H9 (cell line): Measurements from ENCODE around the gene CYB561D1. TPM values are rescaled to one million over a fixed set of nuclear protein-coding genes. Genes with fewer than 3 reads are reported as not detected.
A peak's percentile ranks its signal among the peaks of the same experiment; 100 is the strongest.

Experiments used
- DNase-seq: peaks from one replicate; pipeline ENCODE4 v3.0.0-alpha.2; 2017
- H2AFZ ChIP-seq: one replicate; pipeline ENCODE4 v1.6.1; 2013; ENCODE audit warnings: mild to moderate bottlenecking, low read length, control low read depth, moderate library complexity
- H2AK5ac ChIP-seq: 2 replicates; pipeline ENCODE4 v1.6.1; 2013; ENCODE audit warnings: low read length, control low read depth, mixed read lengths; ENCODE audit not compliant: insufficient read length
- H2BK120ac ChIP-seq: one replicate; pipeline ENCODE4 v1.6.1; 2013; ENCODE audit warnings: low read depth, mild to moderate bottlenecking, low read length, control low read depth, inconsistent platforms; ENCODE audit not compliant: poor library complexity, severe bottlenecking
- H2BK12ac ChIP-seq: 2 replicates; pipeline ENCODE4 v1.6.1; 2013; ENCODE audit warnings: low read length, control low read depth, mixed read lengths, low read depth; ENCODE audit not compliant: insufficient read length
- H2BK15ac ChIP-seq: 2 replicates; pipeline ENCODE4 v1.6.1; 2013; ENCODE audit warnings: low read depth, low read length, control low read depth
- H2BK20ac ChIP-seq: one replicate; pipeline ENCODE4 v1.6.1; 2013; ENCODE audit warnings: low read depth, mild to moderate bottlenecking, low read length, control low read depth, inconsistent platforms; ENCODE audit not compliant: poor library complexity, severe bottlenecking
- H2BK5ac ChIP-seq: 2 replicates; pipeline ENCODE4 v1.6.1; 2013; ENCODE audit warnings: low read length, control low read depth, mixed read lengths; ENCODE audit not compliant: insufficient read length
- H3K14ac ChIP-seq: 2 replicates; pipeline ENCODE4 v1.6.1; 2013; ENCODE audit warnings: low read length, control low read depth; ENCODE audit not compliant: insufficient read depth
- H3K18ac ChIP-seq: 2 replicates; pipeline ENCODE4 v1.6.1; 2013; ENCODE audit warnings: low read depth, mild to moderate bottlenecking, mixed read lengths, low read length, control low read depth; ENCODE audit not compliant: insufficient read length
- H3K23ac ChIP-seq: 2 replicates; pipeline ENCODE4 v1.6.1; 2013; ENCODE audit warnings: low read length, control low read depth, mixed read lengths, low read depth; ENCODE audit not compliant: insufficient read length
- H3K23me2 ChIP-seq: 2 replicates; pipeline ENCODE4 v1.6.1; 2013; ENCODE audit warnings: low read depth, mild to moderate bottlenecking, mixed read lengths, low read length, control low read depth; ENCODE audit not compliant: insufficient read length, poor library complexity, severe bottlenecking
- H3K27ac ChIP-seq: 2 replicates; pipeline ENCODE4 v1.5.1; 2013; ENCODE audit warnings: low read length, control low read depth, mixed read lengths, low read depth; ENCODE audit not compliant: insufficient read length
- H3K27me3 ChIP-seq: 2 replicates; pipeline ENCODE4 v1.6.1; 2013; ENCODE audit warnings: low read length, control low read depth, inconsistent platforms; ENCODE audit not compliant: insufficient read depth
- H3K4ac ChIP-seq: 2 replicates; pipeline ENCODE4 v1.6.1; 2013; ENCODE audit warnings: low read depth, mild to moderate bottlenecking, control low read depth, inconsistent platforms, low read length, moderate library complexity
- H3K4me1 ChIP-seq: 2 replicates; pipeline ENCODE4 v1.6.1; 2013; ENCODE audit warnings: low read length, control low read depth, inconsistent platforms; ENCODE audit not compliant: insufficient read depth
- H3K4me2 ChIP-seq: 2 replicates; pipeline ENCODE4 v1.6.1; 2013; ENCODE audit warnings: low read length, control low read depth, mixed read lengths; ENCODE audit not compliant: insufficient read length, insufficient read depth
- H3K56ac ChIP-seq: 2 replicates; pipeline ENCODE4 v1.6.1; 2013; ENCODE audit warnings: low read depth, mild to moderate bottlenecking, mixed read lengths, low read length, control low read depth; ENCODE audit not compliant: insufficient read length
- H3K79me1 ChIP-seq: 2 replicates; pipeline ENCODE4 v1.6.1; 2013; ENCODE audit warnings: low read depth, mild to moderate bottlenecking, moderate library complexity, low read length, control low read depth, inconsistent platforms; ENCODE audit not compliant: insufficient read depth, poor library complexity, severe bottlenecking
- H3K79me2 ChIP-seq: 2 replicates; pipeline ENCODE4 v1.6.1; 2013; ENCODE audit warnings: low read length, control low read depth, inconsistent platforms; ENCODE audit not compliant: insufficient read depth
- H3K9ac ChIP-seq: 2 replicates; pipeline ENCODE4 v1.6.1; 2013; ENCODE audit warnings: low read length, control low read depth, mixed read lengths; ENCODE audit not compliant: insufficient read length; ENCODE audit errors: extremely low read depth
- H3K9me3 ChIP-seq: one replicate; pipeline ENCODE4 v1.6.1; 2013; ENCODE audit warnings: low read depth, low read length, inconsistent platforms; ENCODE audit not compliant: control insufficient read depth
- H3T11ph ChIP-seq: one replicate; pipeline ENCODE4 v1.6.1; 2013; ENCODE audit warnings: mild to moderate bottlenecking, low read length, control low read depth, inconsistent platforms
- H4K20me1 ChIP-seq: one replicate; pipeline ENCODE4 v1.6.1; 2013; ENCODE audit not compliant: control insufficient read depth, insufficient read length, insufficient read depth
- H4K5ac ChIP-seq: 2 replicates; pipeline ENCODE4 v1.6.1; 2013; ENCODE audit warnings: low read depth, mild to moderate bottlenecking, mixed read lengths, low read length, control low read depth; ENCODE audit not compliant: insufficient read length
- H4K8ac ChIP-seq: replicated peaks from 2 replicates; pipeline ENCODE4 v1.6.1; 2013; ENCODE audit warnings: low read length, control low read depth, mixed read lengths, low read depth; ENCODE audit not compliant: insufficient read length
- H4K91ac ChIP-seq: 2 replicates; pipeline ENCODE4 v1.6.1; 2013; ENCODE audit warnings: low read depth, mild to moderate bottlenecking, moderate library complexity, mixed read lengths, low read length, control low read depth; ENCODE audit not compliant: insufficient read length
- H3K27ac Mint-ChIP-seq, 3 experiments: 2 replicates in 2 of 3; 3 replicates in 1 of 3; pipeline ENCODE4 v1.8.0; 2020 to 2021; ENCODE audit warnings: mixed read lengths in 3 of 3, mild to moderate bottlenecking in 1 of 3, moderate library complexity in 1 of 3
- H3K27me3 Mint-ChIP-seq: 2 replicates; pipeline ENCODE4 v1.8.0; 2021; ENCODE audit warnings: low read depth, mild to moderate bottlenecking, moderate library complexity, mixed read lengths
- H3K36me3 Mint-ChIP-seq, 3 experiments: 2 replicates in 2 of 3; 3 replicates in 1 of 3; pipeline ENCODE4 v1.8.0; 2020 to 2021; ENCODE audit warnings: low read depth in 3 of 3, mixed read lengths in 3 of 3; ENCODE audit not compliant: insufficient read depth in 1 of 3
- H3K4me1 Mint-ChIP-seq, 2 experiments: 2 replicates each; pipeline ENCODE4 v1.8.0; 2020; ENCODE audit warnings: mixed read lengths in 2 of 2
- H3K4me3 Mint-ChIP-seq, 2 experiments: 2 replicates in 1 of 2; 3 replicates in 1 of 2; pipeline ENCODE4 v1.8.0; 2020 to 2021; ENCODE audit warnings: mild to moderate bottlenecking in 2 of 2, mixed read lengths in 2 of 2, moderate library complexity in 1 of 2
- H3K9me3 Mint-ChIP-seq, 2 experiments: 2 replicates in 1 of 2; 3 replicates in 1 of 2; pipeline ENCODE4 v1.8.0; 2020; ENCODE audit warnings: mild to moderate bottlenecking in 2 of 2, mixed read lengths in 2 of 2, moderate library complexity in 1 of 2
- WGBS: extraction: QIAGEN DNeasy Blood & Tissue Kit; methylation state at CpG from one replicate; pipeline ENCODE4 v1.1.7; 2013; ENCODE audit warnings: missing lambda C conversion rate, low lambda C conversion rate, mixed read lengths; ENCODE audit not compliant: insufficient read length; ENCODE audit errors: extremely low coverage; 5-methylcytosine and 5-hydroxymethylcytosine counted together
- total RNA-seq: library from RNA; stranded (reverse); gene quantifications from 2 replicates; pipeline ENCODE4 v1.2.1, GENCODE V29; 2021
- TF ChIP-seq, protein P1 (sequence below): fragments of 200-600 bp; sonication (generic); conservative IDR thresholded peaks from 3 replicates; pipeline ENCODE4 v1.8.0; 2021; ENCODE audit warnings: antibody characterized with exemption, mild to moderate bottlenecking

Gene CYB561D1
- total RNA-seq, 1 experiment from 2014 or later = 6.5 TPM

DNA sequence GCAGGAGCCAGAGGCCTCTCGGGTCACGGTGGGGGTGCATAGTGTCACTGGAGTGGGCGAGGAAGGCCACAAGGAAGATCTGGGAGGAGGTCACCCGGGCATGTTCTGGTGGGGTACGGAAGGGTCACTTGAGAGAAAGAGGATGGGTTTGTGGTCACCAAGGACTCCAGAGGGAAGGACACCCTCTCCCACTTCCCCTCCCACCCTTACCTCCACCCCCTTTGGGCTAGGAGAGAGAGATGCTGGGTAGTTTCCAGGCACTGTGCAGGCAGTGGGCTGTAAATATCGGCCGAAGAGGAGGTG is 14.9 kb downstream of the CYB561D1 start:
- peaks cover 13 to 14% of the 10 kb centered on the region in 2 experiments for H3K4me1 Mint-ChIP-seq
- TF ChIP-seq, protein P1, sequence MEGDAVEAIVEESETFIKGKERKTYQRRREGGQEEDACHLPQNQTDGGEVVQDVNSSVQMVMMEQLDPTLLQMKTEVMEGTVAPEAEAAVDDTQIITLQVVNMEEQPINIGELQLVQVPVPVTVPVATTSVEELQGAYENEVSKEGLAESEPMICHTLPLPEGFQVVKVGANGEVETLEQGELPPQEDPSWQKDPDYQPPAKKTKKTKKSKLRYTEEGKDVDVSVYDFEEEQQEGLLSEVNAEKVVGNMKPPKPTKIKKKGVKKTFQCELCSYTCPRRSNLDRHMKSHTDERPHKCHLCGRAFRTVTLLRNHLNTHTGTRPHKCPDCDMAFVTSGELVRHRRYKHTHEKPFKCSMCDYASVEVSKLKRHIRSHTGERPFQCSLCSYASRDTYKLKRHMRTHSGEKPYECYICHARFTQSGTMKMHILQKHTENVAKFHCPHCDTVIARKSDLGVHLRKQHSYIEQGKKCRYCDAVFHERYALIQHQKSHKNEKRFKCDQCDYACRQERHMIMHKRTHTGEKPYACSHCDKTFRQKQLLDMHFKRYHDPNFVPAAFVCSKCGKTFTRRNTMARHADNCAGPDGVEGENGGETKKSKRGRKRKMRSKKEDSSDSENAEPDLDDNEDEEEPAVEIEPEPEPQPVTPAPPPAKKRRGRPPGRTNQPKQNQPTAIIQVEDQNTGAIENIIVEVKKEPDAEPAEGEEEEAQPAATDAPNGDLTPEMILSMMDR = no peak
- Histone ChIP-seq H2BK20ac (no peak overlapping the region), H2BK15ac (no peak overlapping the region; the same call in 1 of the 2 replicates), H4K5ac (no peak overlapping the region), H3T11ph (no peak overlapping the region), H4K20me1 (no peaks in the 10 kb centered on the region), H3K27ac (no peak overlapping the region), H3K79me1 (no peaks in the 10 kb centered on the region), H3K56ac (no peak overlapping the region), H3K4me2 (peak overlapping the region; percentile 85), H3K4me1 (peaks cover 3% of the 10 kb centered on the region; the same call in 1 of the 2 replicates), H3K18ac (no peak overlapping the region), H2AFZ (no peak overlapping the region), H3K79me2 (no peaks in the 10 kb centered on the region), H3K27me3 (peaks cover 2% of the 10 kb centered on the region; the same call in 1 of the 2 replicates), H4K8ac (no peak overlapping the region), H2BK120ac (no peak overlapping the region), H3K9ac (no peak overlapping the region), H3K9me3 (no peaks in the 10 kb centered on the region), H4K91ac (no peak overlapping the region), H3K23me2 (peaks cover 7% of the 10 kb centered on the region), H3K14ac (no peak overlapping the region), H2BK5ac (no peak overlapping the region), H2BK12ac (no peak overlapping the region), H3K23ac (no peak overlapping the region), H3K4ac (no peak overlapping the region), H2AK5ac (no peak overlapping the region)
- H3K27me3 Mint-ChIP-seq = peaks cover 59% of the 10 kb centered on the region
- peak overlapping the region; percentile 85 to 86 for H3K4me3 Mint-ChIP-seq
- H3K36me3 Mint-ChIP-seq = no peaks in the 10 kb centered on the region
- H3K9me3 Mint-ChIP-seq = no peaks in the 10 kb centered on the region
- WGBS = no CpG with 5 or more reads among the region's 7 CpGs
- DNase-seq = no peak
- H3K27ac Mint-ChIP-seq = no peak overlapping the region
